HG03460 (cell line): ENCODE results near the gene SLC6A11.

Experiments used
- ATAC-seq: cut with Tn5 transposase; IDR thresholded peaks from one replicate; pipeline ENCODE4 v1.9.1; 2021; ENCODE audit not compliant: unreplicated experiment

The SLC6A11 gene

GRCh38 chr3:10949197-10949596, 133.2 kb downstream of the SLC6A11 start:
- ATAC-seq, result no peak

DNA sequence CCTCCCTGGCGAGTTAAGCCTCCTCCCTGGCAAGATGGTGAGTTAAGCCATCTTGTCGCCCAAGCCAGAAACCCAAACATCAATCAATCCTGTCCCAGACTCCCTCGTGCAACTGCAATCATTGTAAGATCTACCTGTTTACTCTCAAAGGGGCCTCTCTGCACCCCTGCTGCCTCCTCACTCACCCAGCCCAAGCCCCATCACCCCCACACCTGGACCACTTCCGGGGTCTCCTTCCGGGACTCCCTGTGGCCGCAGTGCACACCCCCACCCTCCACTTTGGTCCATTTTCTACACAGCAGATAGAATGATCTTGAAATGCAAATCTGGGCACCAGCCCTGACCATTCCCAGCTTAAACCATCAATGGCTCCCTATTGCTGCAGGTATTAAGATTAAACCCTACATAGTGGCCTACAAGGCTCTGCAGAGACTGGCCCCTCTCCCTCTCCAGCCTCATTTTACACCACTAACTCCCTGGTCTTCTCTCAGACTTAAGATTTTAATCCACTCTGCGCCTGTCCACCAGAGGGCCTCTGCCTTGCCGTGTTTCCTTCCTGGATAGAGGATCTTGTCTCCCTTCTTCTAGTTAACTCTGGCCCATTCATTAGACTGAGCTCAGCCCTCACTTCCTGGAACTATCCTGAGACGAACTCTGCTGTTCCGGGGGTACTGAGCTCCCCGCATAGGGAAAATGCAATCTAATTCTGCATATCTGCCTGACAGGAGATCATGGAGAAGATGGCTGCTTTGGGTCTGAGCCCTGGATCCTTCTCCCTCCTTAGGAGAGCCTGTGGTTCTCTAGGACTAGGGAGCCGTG, 134.7 kb downstream of the SLC6A11 start:
- no peak for ATAC-seq

DNA sequence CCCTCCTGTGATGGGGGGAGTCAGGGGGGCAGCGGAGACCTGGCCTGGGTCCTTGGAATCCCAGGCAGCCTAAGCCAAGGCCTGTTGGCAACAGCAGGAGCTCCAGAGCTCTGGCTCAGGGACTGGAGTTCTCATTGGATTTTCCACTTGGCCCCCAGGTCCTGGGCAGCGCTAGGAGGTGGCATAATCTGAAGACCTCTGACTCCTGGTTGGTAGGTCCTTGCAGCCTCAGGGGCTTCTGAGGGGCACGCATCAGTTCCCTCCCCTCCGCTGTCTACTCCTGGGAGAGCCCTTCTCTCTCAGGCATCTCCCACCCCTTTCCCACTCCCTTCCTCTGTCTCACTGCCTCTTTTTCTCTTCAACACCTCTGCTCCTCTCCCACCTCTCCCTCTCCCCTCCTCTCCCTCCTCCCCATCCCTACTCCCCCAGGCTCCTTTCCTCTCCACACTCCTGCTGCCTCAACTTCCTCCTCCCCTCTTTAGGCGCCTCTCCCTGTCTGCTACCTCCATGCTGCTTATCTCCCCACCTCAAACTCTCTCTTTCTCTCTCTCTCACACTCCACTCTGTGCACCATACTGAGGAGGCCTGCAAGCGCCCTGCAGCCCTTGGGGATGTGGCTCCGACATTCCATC, 135.4 kb downstream of the SLC6A11 start:
- ATAC-seq, result no peak

GRCh38 chr3:10952525-10952924, 136.5 kb downstream of the SLC6A11 start:
- no peak for ATAC-seq

- ATAC-seq, result no peak
These were observed 138.7 kb downstream of the SLC6A11 start for GRCh38 chr3:10954740-10955139.

GRCh38 chr3:10955711-10956453, 139.9 kb downstream of the SLC6A11 start:
- ATAC-seq, result no peak

DNA sequence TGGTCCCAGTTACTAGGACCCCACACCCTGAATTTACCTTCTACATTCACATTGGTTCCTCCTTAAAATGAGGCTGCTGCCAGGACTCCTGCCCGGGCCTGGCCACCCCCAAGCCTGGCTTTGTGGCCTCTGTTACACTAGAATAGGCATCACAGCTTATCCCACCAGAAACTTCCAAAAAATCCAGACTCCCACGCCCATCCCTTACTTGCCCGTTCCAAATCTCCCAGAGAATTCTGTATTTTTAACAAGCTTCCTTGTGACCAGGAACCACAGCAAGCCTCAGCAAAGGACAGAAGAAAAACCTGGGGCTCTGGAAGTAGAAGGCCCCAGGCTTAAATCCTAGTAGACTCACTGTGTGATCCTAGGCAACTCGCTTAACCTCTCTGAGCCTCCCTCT, 140.5 kb downstream of the SLC6A11 start:
- ATAC-seq, result no peak

DNA sequence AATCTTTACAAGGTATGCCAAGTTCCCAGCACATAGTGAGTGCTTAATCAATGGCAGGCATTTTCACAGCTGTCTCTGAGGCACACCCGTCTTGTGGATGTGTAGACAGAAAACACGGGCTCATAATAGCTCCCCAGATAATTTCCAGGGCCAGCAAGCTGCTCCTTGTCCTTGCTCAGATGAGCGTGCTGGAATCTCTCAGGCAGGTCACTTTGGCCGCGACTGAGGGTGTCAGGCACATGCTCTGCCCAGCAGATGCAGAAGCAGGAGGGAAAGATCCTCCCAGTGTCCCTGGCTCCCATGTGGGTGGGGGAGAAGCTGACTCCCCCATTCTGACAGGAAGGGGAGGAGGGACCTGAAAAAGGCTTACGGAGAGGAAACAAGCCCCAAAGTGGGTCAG, 141.0 kb downstream of the SLC6A11 start:
- no peak for ATAC-seq

DNA sequence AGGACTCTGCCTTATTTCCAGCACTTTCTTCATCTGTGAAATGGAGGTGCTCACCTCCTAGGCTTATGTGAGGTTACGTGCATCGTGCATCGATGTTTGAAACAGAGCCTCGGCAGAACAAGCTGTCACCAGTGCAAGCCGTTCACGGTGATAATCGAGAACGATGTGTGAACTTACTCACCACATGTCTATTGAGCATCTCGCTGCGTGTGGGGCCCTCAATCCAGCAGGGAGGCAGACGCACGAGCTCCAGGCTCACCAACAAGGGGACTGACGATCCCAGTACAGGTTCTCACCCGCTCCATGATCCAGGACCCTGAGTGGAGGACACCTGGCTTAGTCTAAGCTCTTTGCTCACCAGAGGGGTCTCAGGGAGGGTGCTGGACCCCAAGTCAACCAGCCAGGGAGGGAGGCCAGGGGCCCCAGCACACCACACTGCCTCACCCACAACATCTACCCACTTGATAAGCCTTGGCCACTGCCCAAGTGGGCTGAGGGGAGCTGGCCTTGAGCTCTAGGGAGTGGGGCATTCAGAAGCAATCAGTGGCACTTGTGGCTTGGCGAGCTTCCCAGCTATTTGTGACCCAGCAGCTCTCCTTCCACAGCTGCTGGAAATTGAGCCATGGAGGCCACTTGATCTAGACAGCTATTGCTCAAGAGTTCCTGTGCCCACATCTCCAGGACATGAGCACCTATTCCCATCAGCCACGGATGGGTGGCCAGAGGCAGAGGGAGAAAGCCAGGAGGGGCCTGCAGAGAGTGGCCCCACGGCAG, 142.1 kb downstream of the SLC6A11 start:
- ATAC-seq, result no peak

- no peak for ATAC-seq
These were observed 144.2 kb downstream of the SLC6A11 start for GRCh38 chr3:10960255-10960654.

DNA sequence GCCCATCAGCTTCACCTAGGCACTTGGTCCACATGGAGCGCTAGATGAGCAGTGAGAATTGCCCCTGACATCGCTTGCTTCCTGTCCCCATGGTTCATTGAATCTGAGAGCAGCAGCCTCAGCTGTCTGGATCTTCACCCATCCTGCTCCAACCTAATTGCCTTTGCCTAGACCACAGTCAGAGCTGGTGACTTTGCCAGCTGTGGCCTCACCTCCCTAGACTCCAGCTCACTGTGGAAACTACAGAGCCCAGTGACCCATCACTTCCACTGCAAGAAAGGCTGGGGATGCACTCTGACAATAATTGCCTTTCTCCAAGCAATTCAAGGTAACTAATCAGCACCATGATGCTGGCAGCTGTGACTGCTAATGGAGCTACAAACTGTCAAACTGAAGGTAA, 145.9 kb downstream of the SLC6A11 start:
- no peak for ATAC-seq

GRCh38 chr3:10962481-10963036, 146.5 kb downstream of the SLC6A11 start:
- no peak for ATAC-seq

- ATAC-seq, result no peak
These were observed 148.6 kb downstream of the SLC6A11 start for GRCh38 chr3:10964537-10965167.

DNA sequence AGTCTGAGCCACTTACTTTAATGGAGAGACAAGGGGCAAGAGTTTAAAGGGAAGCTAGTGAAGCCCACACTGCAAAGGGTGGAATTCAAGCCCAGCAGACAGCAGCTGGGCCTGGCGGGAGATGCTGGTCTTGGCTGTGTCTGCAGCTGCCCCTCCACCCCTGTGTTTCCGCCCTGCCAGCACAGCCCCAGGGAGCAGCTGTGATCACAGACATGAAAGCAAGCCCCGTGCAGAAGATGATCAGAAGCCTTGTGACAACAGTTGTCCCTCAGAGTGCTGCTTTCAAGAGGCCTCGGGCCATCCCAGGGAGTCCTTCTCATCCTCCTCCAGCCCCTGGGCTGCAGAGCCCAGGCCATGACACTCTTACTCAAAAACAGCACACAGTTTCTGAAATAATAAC, 152.4 kb downstream of the SLC6A11 start:
- ATAC-seq, result no peak

DNA sequence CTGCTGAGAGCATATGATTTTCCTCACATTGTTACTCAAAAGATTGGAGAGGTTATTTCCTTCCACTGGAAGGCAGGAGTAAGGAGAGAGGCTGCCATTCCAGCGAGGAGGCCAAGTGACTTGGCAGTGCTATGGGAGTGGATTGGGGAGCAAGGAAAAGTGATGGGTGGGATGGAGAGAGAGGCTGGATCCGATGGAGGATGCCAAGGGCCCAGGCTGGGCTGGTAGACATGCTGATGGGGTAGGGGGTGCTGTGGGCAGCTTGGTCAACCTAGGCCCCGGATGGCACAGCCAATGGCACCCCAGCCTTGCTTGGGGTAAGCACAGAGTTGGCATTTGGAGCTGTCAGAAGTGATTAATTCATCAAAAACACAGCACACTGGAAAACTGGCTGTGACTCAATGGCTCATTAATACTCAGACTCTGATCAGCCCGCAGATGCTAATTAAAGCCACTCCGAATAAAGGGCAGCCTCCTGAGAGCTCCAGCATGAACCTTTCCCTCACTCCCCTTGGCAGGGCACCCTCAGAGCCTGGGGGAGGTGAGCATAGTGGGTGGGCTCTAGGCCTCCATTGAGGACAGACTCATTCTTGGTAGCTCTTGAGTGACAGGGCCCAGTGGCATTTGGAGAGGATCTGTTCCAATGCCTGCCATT, 154.4 kb downstream of the SLC6A11 start:
- ATAC-seq, result no peak

DNA sequence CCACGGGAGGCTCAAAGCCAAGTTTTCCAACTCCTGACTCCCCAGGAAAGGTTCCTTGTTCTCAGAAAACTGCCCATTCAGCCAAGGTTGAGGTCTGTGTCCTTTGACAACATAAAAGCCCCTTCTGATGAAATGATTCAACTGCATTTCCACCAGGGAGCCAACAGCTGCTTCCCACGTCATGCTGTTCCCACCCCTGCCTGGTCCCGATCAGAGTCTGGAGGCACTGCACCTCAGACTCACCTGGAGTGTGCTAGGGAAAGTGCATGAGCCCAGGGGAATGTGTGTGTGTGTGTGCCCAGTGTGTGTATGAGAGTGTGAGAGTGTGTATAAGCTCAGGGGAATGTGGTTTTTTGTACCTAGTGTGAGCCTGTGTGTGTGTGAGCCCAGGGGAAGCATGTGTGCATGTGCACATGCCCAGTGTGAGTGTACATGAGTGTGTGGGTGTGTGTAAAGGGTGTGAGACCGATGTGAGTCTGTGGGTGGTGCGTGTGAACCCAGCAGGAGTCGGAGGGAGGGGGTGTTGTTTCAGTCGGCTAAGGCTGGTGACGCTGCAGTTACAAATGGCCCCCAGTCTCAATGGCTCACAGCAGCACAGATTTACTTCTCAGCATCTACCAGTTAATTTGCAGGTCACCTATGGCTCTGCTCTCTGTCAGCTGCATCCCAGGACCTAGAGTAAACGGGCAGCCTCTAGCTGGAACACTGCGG, 156.2 kb downstream of the SLC6A11 start:
- no peak for ATAC-seq

DNA sequence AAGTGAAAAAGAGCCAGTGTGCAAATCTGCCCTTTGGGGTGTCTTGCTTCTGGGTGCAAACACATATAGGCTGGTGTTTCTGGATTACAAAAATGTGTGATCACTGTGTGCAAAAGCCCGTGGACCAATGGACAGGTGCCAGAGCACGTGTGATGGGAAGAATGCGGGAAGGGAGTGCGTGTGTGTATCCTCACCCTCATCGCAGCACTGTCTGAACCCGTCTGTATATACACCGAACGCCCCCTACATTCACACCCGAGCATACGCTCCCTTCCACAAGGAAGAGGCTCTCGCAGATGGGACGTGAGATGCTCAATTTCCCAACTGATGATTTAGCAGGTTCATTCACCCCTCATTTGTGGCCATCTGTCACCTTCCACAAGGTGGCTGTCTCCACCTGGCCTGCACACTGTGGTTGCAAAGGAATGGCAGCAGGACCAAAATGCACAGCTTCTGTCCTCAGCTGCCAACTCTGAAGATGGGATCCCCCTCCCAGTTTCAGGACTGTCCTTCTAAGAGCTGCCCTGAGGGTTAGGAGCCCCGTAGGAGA, 157.1 kb downstream of the SLC6A11 start:
- ATAC-seq, result no peak

DNA sequence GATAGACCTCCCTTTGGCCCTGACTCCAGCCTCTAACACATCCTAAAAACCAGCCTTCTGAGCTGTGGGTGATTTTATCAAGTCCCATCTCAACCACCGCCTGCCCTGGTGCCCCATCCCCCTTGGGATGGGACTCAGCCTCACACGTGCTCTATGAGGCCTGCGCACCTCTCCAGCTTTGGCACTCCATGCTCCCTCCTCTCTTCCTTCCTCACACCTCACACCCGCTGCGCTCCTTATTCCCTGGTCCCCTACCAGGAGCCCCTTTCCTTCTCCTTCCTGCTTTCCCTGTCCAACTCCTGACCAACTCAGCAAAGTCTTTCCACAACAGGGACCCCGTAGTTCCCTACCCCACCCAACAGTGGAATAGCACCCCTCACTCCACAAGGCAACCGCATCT, 158.1 kb downstream of the SLC6A11 start:
- no peak for ATAC-seq
